Peyer's patch (tissue), 4 donors: ENCODE data around the gene CRIP2.

Experiments
- CTCF ChIP-seq, 6 experiments: fragments of 450-650 bp in 4 of 6; fragments of 200-600 bp in 2 of 6; sonication (generic) in 1 of 6; IDR thresholded peaks; one replicate each; pipeline ENCODE4 v1.5.1; 2017 to 2019; ENCODE audit warnings: antibody characterized with exemption in 6 of 6, mild to moderate bottlenecking in 3 of 6, moderate library complexity in 1 of 6
- POLR2A ChIP-seq, 2 donors: fragments of 450-650 bp; IDR thresholded peaks; one replicate each; pipeline ENCODE4 v1.5.1; 2017; ENCODE audit warnings: antibody characterized with exemption in 2 of 2, mild to moderate bottlenecking in 2 of 2, moderate library complexity in 2 of 2

- TF ChIP-seq POLR2A (IDR thresholded peaks at IDR 0.05) (no peak), CTCF (IDR thresholded peaks at IDR 0.05) (no peak)
Measured at GRCh38 chr14:105446971-105447370, 27.6 kb upstream of the CRIP2 start.
